DND-41 (cell line): ENCODE results near the gene ZFP36L2.

Experiments
- EZH2 ChIP-seq: IDR thresholded peaks from 3 replicates; pipeline ENCODE4 v1.6.1; 2012; ENCODE audit warnings: borderline replicate concordance, low read depth, mild to moderate bottlenecking, moderate library complexity, low read length, inconsistent platforms; ENCODE audit not compliant: severe bottlenecking
- TF ChIP-seq, protein P1 (sequence below): IDR thresholded peaks from 2 replicates; pipeline ENCODE4 v1.5.1; 2012; ENCODE audit warnings: borderline replicate concordance, low read length, moderate library complexity, mild to moderate bottlenecking; ENCODE audit not compliant: poor library complexity, severe bottlenecking; ENCODE audit errors: extremely low read depth

DNA sequence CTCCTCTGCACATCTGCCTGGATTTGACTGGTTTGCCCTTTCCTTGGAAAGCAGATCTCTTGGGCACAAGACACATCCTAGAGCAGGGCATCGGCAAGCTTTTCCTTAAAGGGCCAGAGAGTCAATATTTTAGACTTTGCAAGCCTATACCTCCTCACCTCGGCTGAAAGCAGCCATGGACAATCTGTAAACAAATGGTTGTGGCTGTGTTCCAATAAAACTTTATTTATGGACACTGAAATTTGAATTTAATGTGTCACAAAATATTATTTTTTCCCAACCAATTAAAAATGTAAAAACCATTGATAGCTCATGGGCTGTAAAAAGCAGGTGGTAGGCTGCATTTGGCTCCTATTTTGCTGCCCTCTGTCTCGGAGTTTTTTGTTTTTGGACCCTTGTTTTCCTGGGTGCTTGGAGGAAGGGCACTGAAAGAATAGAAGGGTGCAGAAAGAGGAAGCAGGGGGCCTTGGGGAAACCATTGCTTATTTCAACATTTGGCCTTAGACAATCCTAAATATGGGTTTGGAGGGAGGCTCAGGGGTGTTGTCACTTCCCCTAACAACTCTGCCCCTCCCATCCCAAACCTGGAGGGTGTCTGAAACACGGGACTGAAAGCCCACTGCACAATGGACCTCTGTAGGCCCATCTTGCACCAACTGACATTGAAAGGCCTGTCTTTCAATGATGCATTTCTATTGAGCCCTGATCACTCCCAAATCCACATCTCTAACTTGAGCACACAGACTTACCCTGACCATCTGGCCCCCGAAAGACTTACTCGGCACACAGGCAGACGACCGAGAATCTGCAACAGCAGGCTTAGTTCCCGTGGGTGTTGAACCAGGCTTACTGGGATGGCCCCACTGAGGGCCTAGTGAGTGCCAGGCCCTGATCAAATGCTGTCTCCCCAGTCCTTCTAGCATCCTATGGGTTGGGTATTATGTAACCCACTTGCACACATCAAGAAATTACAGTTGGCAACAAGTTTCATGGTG is 7.1 kb upstream of the ZFP36L2 start:
- TF ChIP-seq, protein P1, sequence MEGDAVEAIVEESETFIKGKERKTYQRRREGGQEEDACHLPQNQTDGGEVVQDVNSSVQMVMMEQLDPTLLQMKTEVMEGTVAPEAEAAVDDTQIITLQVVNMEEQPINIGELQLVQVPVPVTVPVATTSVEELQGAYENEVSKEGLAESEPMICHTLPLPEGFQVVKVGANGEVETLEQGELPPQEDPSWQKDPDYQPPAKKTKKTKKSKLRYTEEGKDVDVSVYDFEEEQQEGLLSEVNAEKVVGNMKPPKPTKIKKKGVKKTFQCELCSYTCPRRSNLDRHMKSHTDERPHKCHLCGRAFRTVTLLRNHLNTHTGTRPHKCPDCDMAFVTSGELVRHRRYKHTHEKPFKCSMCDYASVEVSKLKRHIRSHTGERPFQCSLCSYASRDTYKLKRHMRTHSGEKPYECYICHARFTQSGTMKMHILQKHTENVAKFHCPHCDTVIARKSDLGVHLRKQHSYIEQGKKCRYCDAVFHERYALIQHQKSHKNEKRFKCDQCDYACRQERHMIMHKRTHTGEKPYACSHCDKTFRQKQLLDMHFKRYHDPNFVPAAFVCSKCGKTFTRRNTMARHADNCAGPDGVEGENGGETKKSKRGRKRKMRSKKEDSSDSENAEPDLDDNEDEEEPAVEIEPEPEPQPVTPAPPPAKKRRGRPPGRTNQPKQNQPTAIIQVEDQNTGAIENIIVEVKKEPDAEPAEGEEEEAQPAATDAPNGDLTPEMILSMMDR = no peak
- TF ChIP-seq EZH2 = no peak
